K562 (cell line): ENCODE results near the gene ZNF622. TPM values are rescaled to one million over a fixed set of nuclear protein-coding genes. Genes with fewer than 3 reads are reported as not detected.

Experiments used
- ARID2 ChIP-seq: fragments of 450-650 bp; IDR thresholded peaks from 2 replicates; pipeline ENCODE4 v1.6.1; 2017; ENCODE audit warnings: antibody characterized with exemption, mild to moderate bottlenecking
- ARNT ChIP-seq, 2 experiments: fragments of 450-650 bp; IDR thresholded peaks; 2 replicates each; pipeline ENCODE4 v1.6.1; 2016; ENCODE audit warnings: mild to moderate bottlenecking in 1 of 2
- COPS2 ChIP-seq: fragments of 450-650 bp; conservative IDR thresholded peaks from 2 replicates; pipeline ENCODE4 v1.6.1; 2016; ENCODE audit warnings: mild to moderate bottlenecking, moderate library complexity
- DACH1 ChIP-seq: fragments of 450-650 bp; IDR thresholded peaks from 2 replicates; pipeline ENCODE4 v1.6.1; 2018; ENCODE audit not compliant: partially characterized antibody
- FOXM1 ChIP-seq, 2 experiments: fragments of 450-650 bp in 1 of 2; sonication (generic) in 1 of 2; formaldehyde crosslinking in 1 of 2; IDR thresholded peaks; 2 replicates each; pipeline versions ENCODE4 v1.6.1 to v1.9.0; 2017 to 2022; ENCODE audit warnings: low read depth in 2 of 2, mild to moderate bottlenecking in 2 of 2, missing genetic modification reagents in 1 of 2, moderate library complexity in 1 of 2
- MEF2A ChIP-seq: IDR thresholded peaks from 2 replicates; pipeline ENCODE4 v1.6.1; 2011; ENCODE audit warnings: low read depth, mild to moderate bottlenecking, low read length, moderate library complexity; ENCODE audit not compliant: control insufficient read depth
- MITF ChIP-seq: IDR thresholded peaks from 2 replicates; pipeline ENCODE4 v1.6.1; 2014; ENCODE audit warnings: antibody characterized with exemption
- MYBL2 ChIP-seq, 2 experiments: fragments of 450-650 bp in 1 of 2; sonication (generic) in 1 of 2; formaldehyde crosslinking in 1 of 2; IDR thresholded peaks; 2 replicates each; pipeline versions ENCODE4 v1.6.1 to v1.8.1; 2017 to 2022; ENCODE audit warnings: borderline replicate concordance in 1 of 2, inconsistent platforms in 1 of 2, low read depth in 1 of 2, mild to moderate bottlenecking in 1 of 2, missing genetic modification reagents in 1 of 2, moderate library complexity in 1 of 2
- NONO ChIP-seq, 2 experiments: fragments of 200-400 bp in 1 of 2; fragments of 450-650 bp in 1 of 2; formaldehyde crosslinking in 1 of 2; IDR thresholded peaks; 2 replicates each; pipeline ENCODE4 v1.6.1; 2017; ENCODE audit warnings: low read depth in 2 of 2, mild to moderate bottlenecking in 2 of 2, moderate library complexity in 2 of 2, low read length in 1 of 2
- PTRF ChIP-seq: fragments of 450-650 bp; IDR thresholded peaks from 2 replicates; pipeline ENCODE4 v1.6.1; 2016; ENCODE audit warnings: mild to moderate bottlenecking, missing genetic modification characterization, missing compliant biosample characterization
- ZBTB33 ChIP-seq: sonication (generic); formaldehyde crosslinking; IDR thresholded peaks from 2 replicates; pipeline ENCODE4 v1.8.1; 2023; ENCODE audit warnings: mild to moderate bottlenecking, missing genetic modification reagents
- ZBTB7A ChIP-seq: IDR thresholded peaks from 2 replicates; pipeline ENCODE4 v1.6.1; 2011; ENCODE audit warnings: low read depth, mild to moderate bottlenecking, low read length, moderate library complexity, borderline replicate concordance; ENCODE audit not compliant: control insufficient read depth
- ZFP30 ChIP-seq: fragments of 250-450 bp; sonication (Bioruptor Pico); IDR thresholded peaks from 2 replicates; pipeline ENCODE4 v1.8.0; 2022; ENCODE audit warnings: moderate library complexity, mild to moderate bottlenecking, inconsistent platforms, borderline replicate concordance
- ZNF282 ChIP-seq: sonication (generic); formaldehyde crosslinking; IDR thresholded peaks from 2 replicates; pipeline ENCODE4 v1.8.1; 2023; ENCODE audit warnings: missing genetic modification reagents
- ZNF318 ChIP-seq, 2 experiments: fragments of 450-650 bp; IDR thresholded peaks; 2 replicates each; pipeline ENCODE4 v1.6.1; 2016; ENCODE audit warnings: mild to moderate bottlenecking in 2 of 2, borderline replicate concordance in 1 of 2, low read depth in 1 of 2, moderate library complexity in 1 of 2
- ZNF77 ChIP-seq: fragments of 250-450 bp; sonication (Bioruptor Pico); IDR thresholded peaks from 2 replicates; pipeline ENCODE4 v1.5.0; 2020
- polyA plus RNA-seq, 8 experiments: library from polyadenylated mRNA; depleted of rRNA in 4 of 8; stranded (reverse) in 5 of 8; unstranded in 3 of 8; fragments of >200 nt; fragmentation: Nextera tagmentation in 2 of 8; fragmentation: Illumina TruSeq in 1 of 8; extraction: Ambion mirVana in 2 of 8; extraction: Trizol in 1 of 8; gene quantifications; 2 replicates each; pipeline versions ENCODE4 v1.2.1 to v1.2.3, GENCODE V29; 2011 to 2014; ENCODE audit warnings: inconsistent platforms in 1 of 8, missing spikeins in 1 of 8
- total RNA-seq, 7 experiments: library from RNA; depleted of rRNA in 6 of 7; stranded (reverse); fragments of >200 nt in 6 of 7; fragmentation: Illumina TruSeq in 2 of 7; extraction: Trizol in 2 of 7; gene quantifications; 2 replicates each; pipeline versions ENCODE4 v1.2.1 to v1.2.3, GENCODE V29; 2011 to 2021; ENCODE audit warnings: low replicate concordance in 1 of 7

ZNF622 gene
- total and polyA plus RNA-seq, 9 of the 15 experiments (the other 6 are each of a cell fraction or from before 2014, with no cell fraction given), result 9.6 to 51.5 (median 32.3) TPM

- TF ChIP-seq FOXM1 (IDR thresholded peaks at IDR 0.05; ENCODE audit: low read depth) (peak; percentile 98), FOXM1 (CRISPR knock-in tag; IDR thresholded peaks at IDR 0.05; ENCODE audit: low read depth) (no peak), NONO (IDR thresholded peaks at IDR 0.05; ENCODE audit: low read depth in 2 of 2, low read length in 1 of 2) (peak in 1 of 2 experiments; percentile 56; a peak in 1 of 4 replicates), COPS2 (no peak), ZNF282 (CRISPR knock-in tag) (no peak), DACH1 (peak; percentile 74), ARNT (IDR thresholded peaks at IDR 0.05) (peak; percentile 96 to 99), ARID2 (no peak), MEF2A (peak; percentile 86; the same call in 1 of the 2 replicates), PTRF (no peak; the same call in 1 of the 2 replicates), ZNF318 (IDR thresholded peaks at IDR 0.05; ENCODE audit: borderline replicate concordance in 1 of 2, low read depth in 1 of 2) (peak in 1 of 2 experiments; percentile 18; a peak in 1 of 4 replicates), ZBTB33 (0 out of 2 replicates have a peak, but pooled peaks have one; percentile 34), ZNF77 (no peak), MYBL2 (IDR thresholded peaks at IDR 0.05; ENCODE audit: low read depth) (no peak; the same call in 1 of the 2 replicates), MYBL2 (CRISPR knock-in tag; IDR thresholded peaks at IDR 0.05; ENCODE audit: borderline replicate concordance) (no peak), ZBTB7A (no peak), ZFP30 (CRISPR knock-in tag) (no peak), MITF (no peak)
Observed at GRCh38 chr5:16418471-16418922, 47.1 kb downstream of the ZNF622 start (continued).
